Measurements from ENCODE around the gene PRM2.

PRM2 gene

GRCh38 chr16:11264155-11264832 is 12.0 kb downstream of the PRM2 start:
- TF ChIP-seq SPI1 (IDR thresholded peaks at IDR 0.05; ENCODE audit: borderline replicate concordance, low read depth) (peak; percentile 94), POLR2AphosphoS5 (IDR thresholded peaks at IDR 0.05; ENCODE audit: low read depth) (no peak)
- no peak overlapping the region for H3K4me3 ChIP-seq (replicated peaks; ENCODE audit: insufficient read depth, low read length)
- peak; percentile 34 to 59 for DNase-seq (ENCODE audit: low read depth in 1 of 2, low spot score in 1 of 2)
- H3K27ac ChIP-seq (replicated peaks), result no peak overlapping the region
- no peaks in the 10 kb centered on the region for H3K27me3 ChIP-seq (ENCODE audit: insufficient read depth, poor library complexity, severe bottlenecking)

DNA sequence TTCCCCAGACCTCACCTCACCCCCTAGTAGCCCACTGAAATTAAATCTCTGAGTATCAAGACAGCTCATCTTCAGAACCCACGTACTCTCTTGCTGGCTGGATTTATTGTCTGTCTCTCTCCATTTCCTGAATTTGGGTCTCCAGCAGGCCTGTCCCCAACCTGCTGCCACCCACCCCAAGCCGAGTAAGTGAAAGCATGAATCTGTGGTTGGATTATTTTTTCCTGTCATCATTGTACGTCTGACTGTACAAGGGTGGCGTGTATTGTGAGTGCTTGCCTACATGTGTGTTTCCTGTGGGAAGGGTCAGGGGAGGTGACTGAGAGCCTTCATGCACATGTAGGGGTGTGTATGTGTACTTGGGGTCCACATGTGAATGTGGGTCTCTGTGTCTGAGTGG is 12.5 kb downstream of the PRM2 start:
- Histone ChIP-seq H3K27me3 (ENCODE audit: insufficient read depth, poor library complexity, severe bottlenecking) (no peaks in the 10 kb centered on the region), H3K27ac (replicated peaks) (no peak overlapping the region), H3K4me3 (replicated peaks; ENCODE audit: insufficient read depth, low read length) (no peak overlapping the region)
- TF ChIP-seq GABPA (IDR thresholded peaks at IDR 0.05; ENCODE audit: low read depth) (no peak), SPI1 (IDR thresholded peaks at IDR 0.05; ENCODE audit: borderline replicate concordance, low read depth) (no peak), POLR2AphosphoS5 (IDR thresholded peaks at IDR 0.05; ENCODE audit: low read depth) (no peak)
- TF ChIP-seq, protein P1, sequence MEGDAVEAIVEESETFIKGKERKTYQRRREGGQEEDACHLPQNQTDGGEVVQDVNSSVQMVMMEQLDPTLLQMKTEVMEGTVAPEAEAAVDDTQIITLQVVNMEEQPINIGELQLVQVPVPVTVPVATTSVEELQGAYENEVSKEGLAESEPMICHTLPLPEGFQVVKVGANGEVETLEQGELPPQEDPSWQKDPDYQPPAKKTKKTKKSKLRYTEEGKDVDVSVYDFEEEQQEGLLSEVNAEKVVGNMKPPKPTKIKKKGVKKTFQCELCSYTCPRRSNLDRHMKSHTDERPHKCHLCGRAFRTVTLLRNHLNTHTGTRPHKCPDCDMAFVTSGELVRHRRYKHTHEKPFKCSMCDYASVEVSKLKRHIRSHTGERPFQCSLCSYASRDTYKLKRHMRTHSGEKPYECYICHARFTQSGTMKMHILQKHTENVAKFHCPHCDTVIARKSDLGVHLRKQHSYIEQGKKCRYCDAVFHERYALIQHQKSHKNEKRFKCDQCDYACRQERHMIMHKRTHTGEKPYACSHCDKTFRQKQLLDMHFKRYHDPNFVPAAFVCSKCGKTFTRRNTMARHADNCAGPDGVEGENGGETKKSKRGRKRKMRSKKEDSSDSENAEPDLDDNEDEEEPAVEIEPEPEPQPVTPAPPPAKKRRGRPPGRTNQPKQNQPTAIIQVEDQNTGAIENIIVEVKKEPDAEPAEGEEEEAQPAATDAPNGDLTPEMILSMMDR (IDR thresholded peaks at IDR 0.05; ENCODE audit: insufficient read depth, low read length), result no peak
- TF ChIP-seq, protein P2, sequence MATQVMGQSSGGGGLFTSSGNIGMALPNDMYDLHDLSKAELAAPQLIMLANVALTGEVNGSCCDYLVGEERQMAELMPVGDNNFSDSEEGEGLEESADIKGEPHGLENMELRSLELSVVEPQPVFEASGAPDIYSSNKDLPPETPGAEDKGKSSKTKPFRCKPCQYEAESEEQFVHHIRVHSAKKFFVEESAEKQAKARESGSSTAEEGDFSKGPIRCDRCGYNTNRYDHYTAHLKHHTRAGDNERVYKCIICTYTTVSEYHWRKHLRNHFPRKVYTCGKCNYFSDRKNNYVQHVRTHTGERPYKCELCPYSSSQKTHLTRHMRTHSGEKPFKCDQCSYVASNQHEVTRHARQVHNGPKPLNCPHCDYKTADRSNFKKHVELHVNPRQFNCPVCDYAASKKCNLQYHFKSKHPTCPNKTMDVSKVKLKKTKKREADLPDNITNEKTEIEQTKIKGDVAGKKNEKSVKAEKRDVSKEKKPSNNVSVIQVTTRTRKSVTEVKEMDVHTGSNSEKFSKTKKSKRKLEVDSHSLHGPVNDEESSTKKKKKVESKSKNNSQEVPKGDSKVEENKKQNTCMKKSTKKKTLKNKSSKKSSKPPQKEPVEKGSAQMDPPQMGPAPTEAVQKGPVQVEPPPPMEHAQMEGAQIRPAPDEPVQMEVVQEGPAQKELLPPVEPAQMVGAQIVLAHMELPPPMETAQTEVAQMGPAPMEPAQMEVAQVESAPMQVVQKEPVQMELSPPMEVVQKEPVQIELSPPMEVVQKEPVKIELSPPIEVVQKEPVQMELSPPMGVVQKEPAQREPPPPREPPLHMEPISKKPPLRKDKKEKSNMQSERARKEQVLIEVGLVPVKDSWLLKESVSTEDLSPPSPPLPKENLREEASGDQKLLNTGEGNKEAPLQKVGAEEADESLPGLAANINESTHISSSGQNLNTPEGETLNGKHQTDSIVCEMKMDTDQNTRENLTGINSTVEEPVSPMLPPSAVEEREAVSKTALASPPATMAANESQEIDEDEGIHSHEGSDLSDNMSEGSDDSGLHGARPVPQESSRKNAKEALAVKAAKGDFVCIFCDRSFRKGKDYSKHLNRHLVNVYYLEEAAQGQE (IDR thresholded peaks at IDR 0.05; ENCODE audit: insufficient replicate concordance, low read depth), result no peak
- no peak for DNase-seq (ENCODE audit: low read depth in 1 of 2, low spot score in 1 of 2)

DNA sequence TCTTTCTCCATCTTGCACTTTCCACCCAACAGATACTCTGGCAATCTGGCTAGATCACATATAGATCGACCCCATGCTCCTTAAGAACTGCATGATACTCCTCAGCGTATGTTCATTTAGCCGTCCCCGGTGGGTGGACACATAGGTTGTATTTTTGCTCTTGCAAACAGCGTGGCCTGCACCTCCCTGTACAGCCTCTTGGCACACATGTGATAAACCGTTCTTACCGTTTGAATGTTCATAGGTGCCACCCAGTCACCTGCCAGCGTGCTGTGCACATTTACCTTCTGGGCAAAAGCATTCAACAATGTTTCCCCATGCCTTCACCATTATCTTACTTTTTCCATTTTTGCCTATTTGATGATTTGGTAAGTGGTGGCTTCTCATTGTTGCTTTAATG is 13.4 kb downstream of the PRM2 start:
- no peak overlapping the region for H3K27ac ChIP-seq (replicated peaks)
- TF ChIP-seq, protein P2 (IDR thresholded peaks at IDR 0.05; ENCODE audit: insufficient replicate concordance, low read depth), result no peak
- no peaks in the 10 kb centered on the region for H3K27me3 ChIP-seq (ENCODE audit: insufficient read depth, poor library complexity, severe bottlenecking)
- H3K4me3 ChIP-seq (replicated peaks; ENCODE audit: insufficient read depth, low read length), result no peak overlapping the region
- DNase-seq (ENCODE audit: low read depth in 1 of 2, low spot score in 1 of 2), result no peak

DNA sequence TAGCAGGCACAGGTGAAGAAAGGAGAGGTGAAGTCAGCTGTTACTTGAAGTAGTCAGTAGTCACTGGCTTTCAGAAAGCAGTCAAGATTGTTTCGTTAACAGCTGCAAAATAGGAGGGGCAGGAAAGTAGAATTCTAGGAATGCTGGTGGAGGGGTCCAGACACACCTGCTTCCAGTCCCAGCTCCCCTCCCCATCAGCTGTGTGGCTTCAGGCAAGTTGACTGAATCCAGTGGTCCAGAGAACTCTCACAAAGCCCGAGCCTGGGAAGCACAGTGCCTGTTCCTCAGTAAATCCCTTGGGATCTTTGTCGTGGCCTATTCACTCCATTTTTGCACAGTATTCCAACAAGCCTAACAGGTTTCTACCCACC is 15.7 kb downstream of the PRM2 start:
- no peak for DNase-seq (ENCODE audit: low read depth in 1 of 2, low spot score in 1 of 2)
- TF ChIP-seq GABPA (IDR thresholded peaks at IDR 0.05; ENCODE audit: low read depth), result no peak
- TF ChIP-seq, protein P1 (IDR thresholded peaks at IDR 0.05; ENCODE audit: insufficient read depth, low read length), result no peak
- no peak for TF ChIP-seq SPI1 (IDR thresholded peaks at IDR 0.05; ENCODE audit: borderline replicate concordance, low read depth)
- TF ChIP-seq, protein P2 (IDR thresholded peaks at IDR 0.05; ENCODE audit: insufficient replicate concordance, low read depth), result no peak
- no peak for TF ChIP-seq POLR2AphosphoS5 (IDR thresholded peaks at IDR 0.05; ENCODE audit: low read depth)
- Histone ChIP-seq H3K27ac (replicated peaks) (no peak overlapping the region), H3K27me3 (ENCODE audit: insufficient read depth, poor library complexity, severe bottlenecking) (no peaks in the 10 kb centered on the region), H3K4me3 (replicated peaks; ENCODE audit: insufficient read depth, low read length) (no peak overlapping the region)

Data from HL-60 (cell line).